HuH-7 (cell line): ENCODE data around the gene CTAG1B.
"Not testable (repeated sequence)": the region's sequence is repeated elsewhere in the genome, so short reads cannot be mapped to it uniquely, and the experiment has no call there.

Experiments
- DNase-seq: peaks from one replicate; pipeline ENCODE4 v3.0.0; 2011; ENCODE audit warnings: low spot score

CTAG1B gene

GRCh38 chrX:154582994-154583393, 36.1 kb downstream of the CTAG1B start:
- not testable (repeated sequence) for DNase-seq

GRCh38 chrX:154575076-154575475, 44.0 kb downstream of the CTAG1B start:
- not testable (repeated sequence) for DNase-seq

- not testable (repeated sequence) for DNase-seq
These were observed 46.0 kb downstream of the CTAG1B start for GRCh38 chrX:154573061-154573460.

- not testable (repeated sequence) for DNase-seq
These were observed 48.7 kb downstream of the CTAG1B start for GRCh38 chrX:154570361-154570760.
